Coronary artery (tissue), 2 donors: ENCODE results near the gene SLC26A8.
"Not testable (repeated sequence)": the region's sequence is repeated elsewhere in the genome, so short reads cannot be mapped to it uniquely, and the experiment has no call there.

ENCODE experiments used
- DNase-seq: peaks from one replicate; pipeline ENCODE4 v3.0.0-alpha.2; 2017; ENCODE audit warnings: low spot score
- H3K27ac ChIP-seq, 2 donors: fragments of 200-600 bp; sonication (generic); one replicate each; pipeline ENCODE4 v1.5.1; 2016 to 2019
- H3K4me3 ChIP-seq: fragments of 200-600 bp; sonication (generic); 2 replicates; pipeline ENCODE4 v1.5.1; 2016; ENCODE audit warnings: mild to moderate bottlenecking, moderate library complexity
- TF ChIP-seq, protein P1 (sequence below): fragments of 200-600 bp; sonication (generic); IDR thresholded peaks from one replicate; pipeline ENCODE4 v1.5.1; 2019; ENCODE audit warnings: antibody characterized with exemption

The SLC26A8 gene

DNA sequence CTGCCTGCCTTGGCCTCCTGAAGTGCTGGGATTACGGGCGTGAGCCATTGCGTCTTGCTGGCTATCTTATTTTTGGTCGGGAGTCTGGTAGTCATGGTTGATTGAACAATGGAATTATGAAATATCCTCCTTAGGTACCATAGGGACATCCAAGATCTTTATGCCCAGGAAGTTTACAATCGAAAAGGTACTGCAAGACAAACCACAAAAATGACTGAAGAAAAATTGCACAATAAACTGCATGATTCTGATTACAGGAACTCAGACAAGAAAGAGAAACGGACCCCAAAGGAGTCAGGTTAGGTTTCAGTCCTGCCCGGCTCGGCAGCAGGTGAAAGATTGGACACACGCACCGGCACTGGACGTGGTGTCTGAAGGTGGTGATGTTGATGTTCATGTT, 5.3 kb downstream of the SLC26A8 start:
- no peak overlapping the region for H3K4me3 ChIP-seq
- H3K27ac ChIP-seq = no peak overlapping the region
- TF ChIP-seq, protein P1, sequence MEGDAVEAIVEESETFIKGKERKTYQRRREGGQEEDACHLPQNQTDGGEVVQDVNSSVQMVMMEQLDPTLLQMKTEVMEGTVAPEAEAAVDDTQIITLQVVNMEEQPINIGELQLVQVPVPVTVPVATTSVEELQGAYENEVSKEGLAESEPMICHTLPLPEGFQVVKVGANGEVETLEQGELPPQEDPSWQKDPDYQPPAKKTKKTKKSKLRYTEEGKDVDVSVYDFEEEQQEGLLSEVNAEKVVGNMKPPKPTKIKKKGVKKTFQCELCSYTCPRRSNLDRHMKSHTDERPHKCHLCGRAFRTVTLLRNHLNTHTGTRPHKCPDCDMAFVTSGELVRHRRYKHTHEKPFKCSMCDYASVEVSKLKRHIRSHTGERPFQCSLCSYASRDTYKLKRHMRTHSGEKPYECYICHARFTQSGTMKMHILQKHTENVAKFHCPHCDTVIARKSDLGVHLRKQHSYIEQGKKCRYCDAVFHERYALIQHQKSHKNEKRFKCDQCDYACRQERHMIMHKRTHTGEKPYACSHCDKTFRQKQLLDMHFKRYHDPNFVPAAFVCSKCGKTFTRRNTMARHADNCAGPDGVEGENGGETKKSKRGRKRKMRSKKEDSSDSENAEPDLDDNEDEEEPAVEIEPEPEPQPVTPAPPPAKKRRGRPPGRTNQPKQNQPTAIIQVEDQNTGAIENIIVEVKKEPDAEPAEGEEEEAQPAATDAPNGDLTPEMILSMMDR = no peak
- DNase-seq = no peak

DNA sequence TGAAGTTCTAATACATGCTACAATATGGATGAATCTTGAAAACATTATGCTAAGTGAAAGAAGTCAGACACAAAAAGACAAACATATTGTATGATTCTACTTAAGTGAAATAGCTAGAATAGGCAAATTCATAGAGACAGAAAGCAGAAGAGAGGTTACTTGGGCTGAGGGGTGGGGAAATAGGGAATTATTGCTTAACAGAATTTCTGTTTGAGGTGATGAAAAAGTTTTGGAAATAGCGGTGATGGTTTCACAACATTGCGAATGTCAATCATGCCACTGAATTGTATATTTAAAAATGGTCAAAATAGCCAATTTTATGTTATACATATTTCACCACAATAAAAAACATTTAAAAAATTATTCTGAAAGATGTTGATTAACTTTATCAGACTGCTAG, 6.1 kb downstream of the SLC26A8 start:
- no peak overlapping the region for H3K4me3 ChIP-seq
- H3K27ac ChIP-seq = no peak overlapping the region
- no peak for DNase-seq
- TF ChIP-seq, protein P1 = no peak

DNA sequence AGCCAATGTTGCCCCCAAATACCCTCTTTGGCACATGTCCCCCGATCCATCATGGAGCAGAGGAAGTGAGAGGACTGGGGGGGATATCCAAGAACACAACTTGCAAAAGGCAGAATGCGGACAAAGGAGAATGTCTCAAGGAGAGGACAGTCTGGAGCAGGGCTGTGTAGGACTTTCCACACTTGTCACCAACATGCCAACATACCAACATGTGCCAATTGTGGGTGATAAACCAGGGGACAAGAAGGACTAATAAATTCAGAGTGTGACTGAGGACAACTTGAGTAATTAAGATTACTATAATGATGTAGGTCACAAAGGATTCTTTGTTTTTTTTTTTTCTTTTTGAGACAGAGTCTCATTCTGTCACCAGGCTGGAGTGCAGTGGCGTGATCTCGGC, 8.8 kb downstream of the SLC26A8 start:
- TF ChIP-seq, protein P1 = no peak
- DNase-seq = no peak
- H3K4me3 ChIP-seq = no peak overlapping the region
- H3K27ac ChIP-seq = no peak overlapping the region

DNA sequence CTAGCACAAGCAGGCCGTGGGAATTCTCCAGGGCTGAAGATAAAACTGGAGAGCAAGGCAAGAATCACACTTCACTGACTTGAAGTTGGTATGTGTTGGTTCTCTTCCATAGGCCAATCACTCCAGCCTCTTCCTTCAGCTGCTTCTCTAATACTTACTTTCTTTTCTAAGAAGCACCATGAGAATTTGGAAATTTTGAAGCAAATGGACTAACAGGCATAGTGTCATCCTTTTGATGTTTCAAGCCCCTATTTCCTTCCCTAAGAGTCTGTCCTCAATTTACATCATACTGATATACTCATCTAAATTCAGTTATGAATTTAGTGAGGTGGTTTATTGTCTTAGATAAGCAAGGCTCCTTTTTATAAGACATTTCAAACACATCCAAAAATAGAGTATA, 24.0 kb downstream of the SLC26A8 start:
- Histone ChIP-seq H3K27ac (no peak overlapping the region), H3K4me3 (no peak overlapping the region)
- TF ChIP-seq, protein P1 = no peak
- no peak for DNase-seq

DNA sequence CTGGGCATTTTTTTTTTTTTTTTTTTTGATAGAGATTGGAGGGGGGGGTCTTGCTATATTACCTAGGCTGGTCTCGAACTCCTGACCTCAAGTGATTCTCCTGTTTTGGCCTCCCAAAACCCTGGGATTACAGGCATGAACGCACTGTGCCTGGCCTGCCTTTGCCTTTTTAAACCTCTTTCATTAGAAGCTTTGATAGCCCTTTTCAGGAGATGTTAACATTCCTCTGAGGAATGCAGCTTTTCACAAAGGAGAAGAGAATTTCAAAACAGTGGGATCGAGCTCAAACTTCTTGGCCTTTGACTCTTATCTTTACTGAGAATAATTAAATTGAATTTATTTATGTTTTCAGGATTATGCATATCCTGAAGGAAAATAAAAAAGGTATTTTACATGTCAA, 31.3 kb downstream of the SLC26A8 start:
- TF ChIP-seq, protein P1 = no peak
- H3K27ac ChIP-seq = no peak overlapping the region

GRCh38 chr6:35988047-35988446, 36.4 kb downstream of the SLC26A8 start:
- H3K27ac ChIP-seq, H3K4me3 ChIP-seq, DNase-seq: not testable (repeated sequence)

More for the DNA sequence above, 31.3 kb downstream of the SLC26A8 start:
- DNase-seq = no peak
- H3K4me3 ChIP-seq = no peak overlapping the region

- TF ChIP-seq, protein P1 = no peak
- no peak for DNase-seq
- H3K4me3 ChIP-seq = no peak overlapping the region
- H3K27ac ChIP-seq = no peak overlapping the region
Observed at GRCh38 chr6:35984701-35985100, 39.7 kb downstream of the SLC26A8 start.
